Erythroblast (primary cell): ENCODE measurements around the gene CBX2.

Experiments
- GATA1 ChIP-seq: IDR thresholded peaks from 2 replicates; pipeline ENCODE4 v1.6.1; 2011; ENCODE audit warnings: low read depth, mild to moderate bottlenecking, control low read depth, low read length, moderate library complexity
- POLR2A ChIP-seq: IDR thresholded peaks from 2 replicates; pipeline ENCODE4 v1.6.1; 2011; ENCODE audit warnings: mild to moderate bottlenecking, low read length

GRCh38 chr17:79757140-79757745 is 20.7 kb upstream of the CBX2 start:
- TF ChIP-seq POLR2A (no peak), GATA1 (no peak)
